SK-N-DZ (cell line): Measurements from ENCODE around the gene ACOT8.

ENCODE experiments used
- DNase-seq: peaks from one replicate; pipeline ENCODE4 v3.0.0-alpha.2; 2015; ENCODE audit warnings: low spot score

ACOT8 gene

GRCh38 chr20:45796337-45797065 is 60.7 kb downstream of the ACOT8 start:
- DNase-seq, result no peak

GRCh38 chr20:45792317-45793118 is 64.7 kb downstream of the ACOT8 start:
- DNase-seq, result no peak
